Measurements from ENCODE around the gene CNIH2.

- TF ChIP-seq CTCF (IDR thresholded peaks at IDR 0.05; ENCODE audit: low read depth, low read length) (no peak), POLR2A (IDR thresholded peaks at IDR 0.05; ENCODE audit: extremely low read depth, insufficient read length) (no peak), MAX (IDR thresholded peaks at IDR 0.05; ENCODE audit: low read depth, low read length) (no peak)
Observed at GRCh38 chr11:66251809-66252208, 26.2 kb upstream of the CNIH2 start.
